Transverse colon (tissue), 4 donors: ENCODE results near the gene SELENOI. TPM values are rescaled to one million over a fixed set of nuclear protein-coding genes. Genes with fewer than 3 reads are reported as not detected.
"Not testable (repeated sequence)": the region's sequence is repeated elsewhere in the genome, so short reads cannot be mapped to it uniquely, and the experiment has no call there.

Source experiments
- DNase-seq: peaks from one replicate; pipeline ENCODE4 v3.0.0-alpha.2; 2019
- H3K27ac ChIP-seq, 4 donors: fragments of 200-600 bp; sonication (generic); 2 replicates each; pipeline ENCODE4 v1.5.1; 2016 to 2018; ENCODE audit warnings: inconsistent platforms in 4 of 4
- H3K27me3 ChIP-seq: fragments of 200-600 bp; sonication (generic); 2 replicates; pipeline ENCODE4 v1.5.1; 2017; ENCODE audit warnings: inconsistent platforms
- H3K36me3 ChIP-seq, 4 donors: fragments of 200-600 bp; sonication (generic); 2 replicates each; pipeline ENCODE4 v1.5.1; 2017 to 2019; ENCODE audit warnings: inconsistent platforms in 4 of 4
- H3K4me1 ChIP-seq, 4 donors: fragments of 200-600 bp; sonication (generic); 2 replicates each; pipeline ENCODE4 v1.5.1; 2017 to 2020; ENCODE audit warnings: inconsistent platforms in 4 of 4
- H3K4me3 ChIP-seq, 4 donors: fragments of 200-600 bp; sonication (generic); 1 replicate in 1 of 4; 2 replicates in 3 of 4; pipeline versions ENCODE4 v1.5.1 to v1.6.1; 2017 to 2019; ENCODE audit warnings: inconsistent platforms in 4 of 4
- H3K9me3 ChIP-seq, 2 donors: fragments of 200-600 bp; sonication (generic); 2 replicates each; pipeline ENCODE4 v1.5.1; 2017 to 2019; ENCODE audit warnings: inconsistent platforms in 2 of 2
- EP300 ChIP-seq: sonication (generic); formaldehyde crosslinking; IDR thresholded peaks from one replicate; pipeline ENCODE4 v1.6.1; 2017; ENCODE audit warnings: antibody characterized with exemption, low read depth
- POLR2A ChIP-seq: fragments of 450-650 bp; IDR thresholded peaks from one replicate; pipeline ENCODE4 v1.6.1; 2016; ENCODE audit warnings: antibody characterized with exemption, mild to moderate bottlenecking, moderate library complexity
- POLR2AphosphoS5 ChIP-seq, 3 donors: sonication (generic); formaldehyde crosslinking; IDR thresholded peaks; one replicate each; pipeline ENCODE4 v1.6.1; 2016; ENCODE audit warnings: antibody characterized with exemption in 3 of 3
- WGBS, 2 donors: methylation state at CpG; one replicate each; pipeline ENCODE4 v1.1.5; 2018; ENCODE audit warnings: low coverage in 1 of 2; 5-methylcytosine and 5-hydroxymethylcytosine counted together
- in situ Hi-C, 4 donors: fragments of 200-750 bp; cut with MboI; loops; one replicate each; pipeline versions ENCODE4 v1.15.0 to v1.15.1; 2017; ENCODE audit warnings: low sequenced_read_pairs in 3 of 4, low pct_ligation_motif_present in 1 of 4, low pct_unique_long_range_greater_than_20kb in 1 of 4
- intact Hi-C: fragments of 100-400 bp; cut with DNase I; formaldehyde crosslinking; loops from one replicate; pipeline ENCODE4 v1.15.1; 2023; ENCODE audit warnings: low total_unique reads
- total RNA-seq, 4 donors: library from RNA; depleted of rRNA; stranded (reverse); fragments of >200 nt; gene quantifications; one replicate each; pipeline ENCODE4 v1.1.0, GENCODE V29; 2016
- TF ChIP-seq, protein P1 (sequence below), 5 experiments: fragments of 200-600 bp in 3 of 5; fragments of 450-650 bp in 2 of 5; sonication (generic) in 3 of 5; IDR thresholded peaks; 1 replicate in 2 of 5; 2 replicates in 3 of 5; pipeline ENCODE4 v1.5.1; 2016 to 2017; ENCODE audit warnings: antibody characterized with exemption in 5 of 5, inconsistent platforms in 3 of 5, mild to moderate bottlenecking in 2 of 5, moderate library complexity in 1 of 5

The SELENOI gene
- total RNA-seq, 4 donors from 2014 or later = 12.1 to 37.4 (median 26.9) TPM

DNA sequence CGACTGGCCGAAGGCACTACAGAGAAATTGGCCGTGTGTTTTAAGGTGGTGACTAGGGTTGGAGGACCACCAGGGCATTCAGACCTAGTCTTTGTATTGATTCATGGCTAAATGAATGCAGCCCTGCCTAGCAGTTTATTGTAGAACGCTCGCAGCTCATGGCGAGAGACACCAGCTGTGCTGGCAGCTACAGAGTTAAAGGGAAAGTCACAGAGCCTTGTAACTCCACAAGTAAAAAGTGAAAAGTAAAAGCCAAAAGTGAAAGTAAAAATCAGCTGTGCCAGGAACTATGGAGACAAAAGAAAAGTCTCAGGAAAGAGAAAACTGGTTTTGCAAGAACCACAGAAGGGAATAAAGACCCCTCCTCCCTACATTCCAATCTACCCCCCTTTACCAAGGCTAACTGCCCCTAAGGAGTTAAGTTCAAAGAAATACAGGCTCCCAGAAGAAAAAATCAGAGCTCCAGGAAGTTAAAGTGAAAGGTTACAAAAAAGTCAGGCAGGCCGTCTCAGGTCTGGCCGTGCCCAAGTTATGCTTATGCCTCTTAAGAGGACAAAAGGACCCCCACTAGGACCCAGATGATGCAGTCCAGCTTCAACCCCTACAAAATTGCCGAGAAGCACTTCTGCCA, 46.4 kb upstream of the SELENOI start:
- Histone ChIP-seq H3K4me1 (peaks cover 3 to 12% (median 10%) of the 10 kb centered on the region in 4 donors), H3K4me3 (peak overlapping the region; percentile 22 to 64 (median 36)), H3K27ac (peak overlapping the region; percentile 79 to 87 (median 86)), H3K27me3 (no peaks in the 10 kb centered on the region), H3K36me3 (no peaks in the 10 kb centered on the region), H3K9me3 (no peaks in the 10 kb centered on the region)
- DNase-seq = peak; percentile 30
- in situ Hi-C loops = loop anchor here in 1 of 4 donors (25.0 kb wide), 1 partner anchor 337 kb away; no protein-coding TSS in a partner anchor
- TF ChIP-seq, protein P1, sequence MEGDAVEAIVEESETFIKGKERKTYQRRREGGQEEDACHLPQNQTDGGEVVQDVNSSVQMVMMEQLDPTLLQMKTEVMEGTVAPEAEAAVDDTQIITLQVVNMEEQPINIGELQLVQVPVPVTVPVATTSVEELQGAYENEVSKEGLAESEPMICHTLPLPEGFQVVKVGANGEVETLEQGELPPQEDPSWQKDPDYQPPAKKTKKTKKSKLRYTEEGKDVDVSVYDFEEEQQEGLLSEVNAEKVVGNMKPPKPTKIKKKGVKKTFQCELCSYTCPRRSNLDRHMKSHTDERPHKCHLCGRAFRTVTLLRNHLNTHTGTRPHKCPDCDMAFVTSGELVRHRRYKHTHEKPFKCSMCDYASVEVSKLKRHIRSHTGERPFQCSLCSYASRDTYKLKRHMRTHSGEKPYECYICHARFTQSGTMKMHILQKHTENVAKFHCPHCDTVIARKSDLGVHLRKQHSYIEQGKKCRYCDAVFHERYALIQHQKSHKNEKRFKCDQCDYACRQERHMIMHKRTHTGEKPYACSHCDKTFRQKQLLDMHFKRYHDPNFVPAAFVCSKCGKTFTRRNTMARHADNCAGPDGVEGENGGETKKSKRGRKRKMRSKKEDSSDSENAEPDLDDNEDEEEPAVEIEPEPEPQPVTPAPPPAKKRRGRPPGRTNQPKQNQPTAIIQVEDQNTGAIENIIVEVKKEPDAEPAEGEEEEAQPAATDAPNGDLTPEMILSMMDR (IDR thresholded peaks at IDR 0.05) = no peak
- TF ChIP-seq POLR2A = no peak
- no peak for TF ChIP-seq POLR2AphosphoS5 (IDR thresholded peaks at IDR 0.05)
- TF ChIP-seq EP300 = no peak
- WGBS, 2 donors = 7 to 18% methylated on average over 3 to 9 of the region's 9 CpGs
- intact Hi-C loops = loop anchor here (2.0 kb wide), 1 partner anchor 55 kb away; the partner anchor contains the start of genes HADHA and HADHB

GRCh38 chr2:26300234-26300925, 45.6 kb upstream of the SELENOI start:
- peak overlapping the region in 3 of 4 donors; percentile 35 to 64 (median 37) for H3K4me3 ChIP-seq
- 23 to 57% methylated on average over 13 to 22 of the region's 22 CpGs for WGBS, 2 donors

GRCh38 chr2:26302846-26303245, 43.1 kb upstream of the SELENOI start:
- in situ Hi-C loops = loop anchor here in 1 of 4 donors (25.0 kb wide), 1 partner anchor 341 kb away; no protein-coding TSS in a partner anchor
- H3K9me3 ChIP-seq = no peaks in the 10 kb centered on the region
- intact Hi-C loops = no loop called here
- H3K36me3 ChIP-seq = no peaks in the 10 kb centered on the region
- DNase-seq = no peak
- no peak overlapping the region for H3K4me3 ChIP-seq
- H3K4me1 ChIP-seq = peaks cover 3 to 20% (median 14%) of the 10 kb centered on the region in 4 donors
- TF ChIP-seq, protein P1 (IDR thresholded peaks at IDR 0.05) = no peak
- TF ChIP-seq POLR2A = no peak
- TF ChIP-seq POLR2AphosphoS5 (IDR thresholded peaks at IDR 0.05) = no peak
- TF ChIP-seq EP300 = no peak
- 80 to 83% methylated on average over 3 to 6 of the region's 6 CpGs for WGBS, 2 donors
- no peak overlapping the region for H3K27ac ChIP-seq
- no peaks in the 10 kb centered on the region for H3K27me3 ChIP-seq

More at GRCh38 chr2:26300234-26300925, 45.6 kb upstream of the SELENOI start:
- H3K36me3 ChIP-seq = no peaks in the 10 kb centered on the region
- no peaks in the 10 kb centered on the region for H3K9me3 ChIP-seq
- intact Hi-C loops (no loop called here), in situ Hi-C loops (loop anchor here in 1 of 4 donors (25.0 kb wide), 1 partner anchor 338 kb away; no protein-coding TSS in a partner anchor)
- H3K27ac ChIP-seq = peak overlapping the region; percentile 79 to 87 (median 86)
- peak; percentile 39 for DNase-seq
- no peaks in the 10 kb centered on the region for H3K27me3 ChIP-seq
- H3K4me1 ChIP-seq = peaks cover 3 to 18% (median 12%) of the 10 kb centered on the region in 4 donors
- TF ChIP-seq, protein P1 (IDR thresholded peaks at IDR 0.05) = no peak
- TF ChIP-seq POLR2AphosphoS5 (IDR thresholded peaks at IDR 0.05) (no peak), POLR2A (no peak), EP300 (no peak)

GRCh38 chr2:26305094-26305493, 40.8 kb upstream of the SELENOI start:
- TF ChIP-seq POLR2AphosphoS5 (IDR thresholded peaks at IDR 0.05) = peak in 1 of 3 donors; percentile 50
- H3K4me3 ChIP-seq, H3K27ac ChIP-seq, H3K36me3 ChIP-seq, intact Hi-C loops, H3K27me3 ChIP-seq, H3K9me3 ChIP-seq: not testable (repeated sequence)
- peak; percentile 59 for DNase-seq
- in situ Hi-C loops = loop anchor here in 1 of 4 donors (25.0 kb wide), 1 partner anchor 343 kb away; no protein-coding TSS in a partner anchor
- 52 to 58% methylated on average over 4 to 7 of the region's 7 CpGs for WGBS, 2 donors
- H3K4me1 ChIP-seq = peaks cover 0 to 17% (median 9%) of the 10 kb centered on the region in 4 donors
